Endothelial cell of umbilical vein (primary cell): ENCODE data around the gene PUS10. TPM values are rescaled to one million over a fixed set of nuclear protein-coding genes. Genes with fewer than 3 reads are reported as not detected.

Experiments used
- BruUV-seq: library from RNA; stranded (reverse); fragments of 400-500 nt; replicated peaks from 2 replicates; lab custom pipeline; 2021; lab: Mats Ljungman, UMichigan
- CTCF ChIA-PET: fragments of 300-600, 350-600 bp; sonication (Branson Sonifier 250); formaldehyde crosslinking; loops from one replicate; lab custom pipeline; 2021; ENCODE audit warnings: antibody characterized with exemption, inconsistent platforms; lab: Charles Lee
- POLR2A ChIA-PET: fragments of 300-600, 350-600 bp; sonication (Branson Sonifier 250); formaldehyde crosslinking; loops from one replicate; lab custom pipeline; 2021; ENCODE audit warnings: antibody characterized with exemption, inconsistent platforms; lab: Charles Lee
- DNase-seq: peaks from one replicate; pipeline ENCODE4 v3.0.0-alpha.2; 2011; ENCODE audit warnings: low read depth, low spot score
- FAIRE-seq: peaks from 2 replicates; lab custom pipeline; 2011; peaks lifted over from hg19 to GRCh38; lab: Jason Lieb, UNC
- H2AFZ ChIP-seq: 2 replicates; pipeline ENCODE4 v1.6.0; 2012; ENCODE audit warnings: low read depth, low read length, control low read depth, inconsistent platforms
- H3K27ac ChIP-seq: 2 replicates; pipeline ENCODE4 v1.5.1; 2011; ENCODE audit warnings: low read depth, mild to moderate bottlenecking, control low read depth, low read length, moderate library complexity; ENCODE audit not compliant: insufficient read depth
- H3K27me3 ChIP-seq, 2 experiments: 2 replicates each; pipeline versions ENCODE4 v1.6.0 to v1.6.1; 2011; ENCODE audit warnings: low read length in 2 of 2, mixed read lengths in 1 of 2; ENCODE audit not compliant: control insufficient read depth in 2 of 2, insufficient read depth in 2 of 2
- H3K36me3 ChIP-seq, 2 experiments: 2 replicates in 1 of 2; 3 replicates in 1 of 2; pipeline ENCODE4 v1.5.1; 2011; ENCODE audit warnings: low read length in 2 of 2, mild to moderate bottlenecking in 1 of 2, moderate library complexity in 1 of 2; ENCODE audit not compliant: control insufficient read depth in 2 of 2, insufficient read depth in 2 of 2; ENCODE audit errors: extremely low read depth in 1 of 2
- H3K4me1 ChIP-seq: 3 replicates; pipeline ENCODE4 v1.5.1; 2011; ENCODE audit warnings: mild to moderate bottlenecking, low read length; ENCODE audit not compliant: control insufficient read depth, insufficient read depth; ENCODE audit errors: extremely low read depth
- H3K4me2 ChIP-seq: 2 replicates; pipeline ENCODE4 v1.6.1; 2011; ENCODE audit warnings: low read length, control low read depth, mixed read lengths; ENCODE audit not compliant: insufficient read depth
- H3K4me3 ChIP-seq, 3 experiments: fragments of 200-600 bp in 1 of 3; sonication (generic), shearing (Covaris generic) in 1 of 3; replicated peaks in 1 of 3; 2 replicates each; pipeline ENCODE4 v1.5.1; 2011 to 2016; ENCODE audit warnings: control low read depth in 3 of 3, low read length in 3 of 3, mild to moderate bottlenecking in 2 of 3, inconsistent platforms in 1 of 3, low read depth in 1 of 3, moderate library complexity in 1 of 3; ENCODE audit not compliant: insufficient read depth in 1 of 3
- H3K79me2 ChIP-seq: 2 replicates; pipeline ENCODE4 v1.6.0; 2012; ENCODE audit warnings: low read length, inconsistent platforms; ENCODE audit not compliant: control insufficient read depth, insufficient read depth
- H3K9ac ChIP-seq: replicated peaks from 2 replicates; pipeline ENCODE3; 2011; ENCODE audit warnings: low read length, control low read depth; ENCODE audit not compliant: insufficient read depth; ENCODE audit errors: extremely low read depth
- H3K9me1 ChIP-seq: replicated peaks from 3 replicates; pipeline ENCODE4 v1.6.0; 2011; ENCODE audit warnings: mild to moderate bottlenecking, low read length; ENCODE audit not compliant: control insufficient read depth, insufficient read depth; ENCODE audit errors: extremely low read depth
- H3K9me3 ChIP-seq: replicated peaks from 2 replicates; pipeline ENCODE4 v1.5.1; 2012; ENCODE audit warnings: low read length, inconsistent platforms; ENCODE audit not compliant: control insufficient read depth, insufficient read depth
- H4K20me1 ChIP-seq: replicated peaks from 2 replicates; pipeline ENCODE3; 2011; ENCODE audit warnings: mild to moderate bottlenecking, low read length; ENCODE audit not compliant: control insufficient read depth, insufficient read depth; ENCODE audit errors: extremely low read depth
- EZH2 ChIP-seq: IDR thresholded peaks from 2 replicates; pipeline ENCODE4 v1.6.1; 2012; ENCODE audit warnings: borderline replicate concordance, low read depth, mild to moderate bottlenecking, moderate library complexity, low read length, inconsistent platforms; ENCODE audit not compliant: severe bottlenecking
- FOS ChIP-seq: IDR thresholded peaks from 2 replicates; pipeline ENCODE4 v1.6.1; 2011; ENCODE audit warnings: mild to moderate bottlenecking, low read length, moderate library complexity, borderline replicate concordance; ENCODE audit not compliant: insufficient read depth
- GATA2 ChIP-seq: IDR thresholded peaks from 2 replicates; pipeline ENCODE4 v1.7.0; 2011; ENCODE audit warnings: low read depth, mild to moderate bottlenecking, moderate library complexity, mixed read lengths, low read length; ENCODE audit not compliant: insufficient read length, insufficient read depth
- JUN ChIP-seq: IDR thresholded peaks from 2 replicates; pipeline ENCODE4 v1.6.1; 2011; ENCODE audit warnings: borderline replicate concordance, low read depth; ENCODE audit not compliant: insufficient read length, insufficient read depth
- MYC ChIP-seq: IDR thresholded peaks from one replicate; pipeline ENCODE4 v1.6.1; 2011; ENCODE audit warnings: mild to moderate bottlenecking, low read depth, low read length
- POLR2A ChIP-seq: IDR thresholded peaks from 2 replicates; pipeline ENCODE4 v1.6.1; 2012; ENCODE audit warnings: low read depth, mild to moderate bottlenecking, control low read depth, low read length
- POLR2AphosphoS5 ChIP-seq: IDR thresholded peaks from 2 replicates; pipeline ENCODE4 v1.6.1; 2012; ENCODE audit warnings: low read depth, mild to moderate bottlenecking, control low read depth, low read length, moderate library complexity; ENCODE audit not compliant: insufficient read depth
- dilution Hi-C: fragments of 300-500 bp; cut with MboI; formaldehyde crosslinking; loops from one replicate; pipeline ENCODE4 v1.15.0; 2019; ENCODE audit warnings: low sequenced_read_pairs; ENCODE audit not compliant: extremely low pct_ligation_motif_present
- intact Hi-C: fragments of 100-400 bp; cut with micrococcal nuclease; formaldehyde crosslinking; loops from one replicate; pipeline ENCODE4 v1.10.0; 2022
- polyA plus RNA-seq, 4 experiments: library from polyadenylated mRNA; depleted of rRNA in 3 of 4; stranded (reverse) in 3 of 4; unstranded in 1 of 4; fragments of >200 nt; gene quantifications; 2 replicates each; pipeline versions ENCODE4 v1.2.1 to v1.2.3, GENCODE V29; 2011 to 2012; ENCODE audit warnings: missing spikeins in 1 of 4
- total RNA-seq: library from RNA; stranded (reverse); gene quantifications from 2 replicates; pipeline ENCODE4 v1.2.3, GENCODE V29; 2021
- TF ChIP-seq, protein P1 (sequence below), 2 donors: IDR thresholded peaks; 1 replicate in 1 of 2; 2 replicates in 1 of 2; pipeline ENCODE4 v1.5.1; 2011; ENCODE audit warnings: low read length in 2 of 2, mild to moderate bottlenecking in 2 of 2, moderate library complexity in 2 of 2, control low read depth in 1 of 2, inconsistent platforms in 1 of 2, low read depth in 1 of 2; ENCODE audit not compliant: insufficient read depth in 1 of 2; ENCODE audit errors: extremely low read depth in 1 of 2
- TF ChIP-seq, protein P2 (sequence below): IDR thresholded peaks from 2 replicates; pipeline ENCODE4 v1.6.1; 2011; ENCODE audit not compliant: insufficient read depth, insufficient read length

The PUS10 gene
- total and polyA plus RNA-seq, 2 donors (not counting 3 experiments of a cell fraction or from before 2014, with no cell fraction given) = 3.7 to 10.3 TPM

DNA sequence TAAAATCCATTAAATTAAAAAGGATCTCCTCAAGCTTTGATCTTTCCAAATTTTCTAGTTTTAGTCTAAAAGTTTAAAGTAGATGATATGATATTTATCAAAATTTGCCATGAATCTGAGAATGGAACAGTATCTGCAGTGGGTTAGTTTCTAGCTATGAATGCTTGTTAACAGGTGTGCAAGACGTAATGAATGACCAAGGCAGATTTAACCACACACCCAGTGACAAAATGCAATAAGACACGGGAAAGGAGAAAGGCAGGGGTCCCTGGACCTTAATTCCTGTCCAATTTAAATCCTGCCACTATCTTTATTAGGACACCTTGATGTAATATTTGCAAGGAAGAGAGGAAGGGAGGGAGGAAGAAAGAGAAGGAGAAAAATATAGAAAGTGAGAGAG is 31.0 kb downstream of the PUS10 start:
- intact Hi-C loops (no loop called here), dilution Hi-C loops (no loop called here)
- no peaks in the 10 kb centered on the region for H3K36me3 ChIP-seq
- no peak overlapping the region for H3K9ac ChIP-seq
- DNase-seq (no peak), FAIRE-seq (no peak)
- H3K4me3 ChIP-seq = no peak overlapping the region
- CTCF ChIA-PET = interaction anchor here (0.8 to 1.8 kb wide), 5 partner anchors 11 to 279 kb away, joined by 3 to 12 read pairs (median 3); no protein-coding TSS in a partner anchor
- no TSS peak for BruUV-seq
- H3K27me3 ChIP-seq = no peaks in the 10 kb centered on the region
- no peaks in the 10 kb centered on the region for H3K9me3 ChIP-seq
- no peak for TF ChIP-seq MYC
- TF ChIP-seq POLR2AphosphoS5 = no peak
- no peak for TF ChIP-seq POLR2A
- no peak for TF ChIP-seq JUN
- TF ChIP-seq, protein P1, sequence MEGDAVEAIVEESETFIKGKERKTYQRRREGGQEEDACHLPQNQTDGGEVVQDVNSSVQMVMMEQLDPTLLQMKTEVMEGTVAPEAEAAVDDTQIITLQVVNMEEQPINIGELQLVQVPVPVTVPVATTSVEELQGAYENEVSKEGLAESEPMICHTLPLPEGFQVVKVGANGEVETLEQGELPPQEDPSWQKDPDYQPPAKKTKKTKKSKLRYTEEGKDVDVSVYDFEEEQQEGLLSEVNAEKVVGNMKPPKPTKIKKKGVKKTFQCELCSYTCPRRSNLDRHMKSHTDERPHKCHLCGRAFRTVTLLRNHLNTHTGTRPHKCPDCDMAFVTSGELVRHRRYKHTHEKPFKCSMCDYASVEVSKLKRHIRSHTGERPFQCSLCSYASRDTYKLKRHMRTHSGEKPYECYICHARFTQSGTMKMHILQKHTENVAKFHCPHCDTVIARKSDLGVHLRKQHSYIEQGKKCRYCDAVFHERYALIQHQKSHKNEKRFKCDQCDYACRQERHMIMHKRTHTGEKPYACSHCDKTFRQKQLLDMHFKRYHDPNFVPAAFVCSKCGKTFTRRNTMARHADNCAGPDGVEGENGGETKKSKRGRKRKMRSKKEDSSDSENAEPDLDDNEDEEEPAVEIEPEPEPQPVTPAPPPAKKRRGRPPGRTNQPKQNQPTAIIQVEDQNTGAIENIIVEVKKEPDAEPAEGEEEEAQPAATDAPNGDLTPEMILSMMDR (IDR thresholded peaks at IDR 0.05; ENCODE audit: extremely low read depth in 1 of 2, insufficient read depth in 1 of 2, low read depth in 1 of 2, low read length in 2 of 2) = no peak
- TF ChIP-seq GATA2 = no peak
- TF ChIP-seq FOS = no peak
- TF ChIP-seq EZH2 = no peak
- TF ChIP-seq, protein P2, sequence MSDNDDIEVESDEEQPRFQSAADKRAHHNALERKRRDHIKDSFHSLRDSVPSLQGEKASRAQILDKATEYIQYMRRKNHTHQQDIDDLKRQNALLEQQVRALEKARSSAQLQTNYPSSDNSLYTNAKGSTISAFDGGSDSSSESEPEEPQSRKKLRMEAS = no peak
- no peak overlapping the region for H2AFZ ChIP-seq
- no peak overlapping the region for H3K4me2 ChIP-seq
- no peaks in the 10 kb centered on the region for H3K9me1 ChIP-seq
- POLR2A ChIA-PET = no interaction called here
- no peaks in the 10 kb centered on the region for H3K4me1 ChIP-seq
- no peaks in the 10 kb centered on the region for H4K20me1 ChIP-seq
- no peaks in the 10 kb centered on the region for H3K79me2 ChIP-seq
- H3K27ac ChIP-seq = no peak overlapping the region
